ENCODE measurements around the gene HTRA1.
A peak's percentile ranks its signal among the peaks of the same experiment; 100 is the strongest.

Gene HTRA1

GRCh38 chr10:122497241-122497640, 35.9 kb downstream of the HTRA1 start:
- DNase-seq = no peak

DNA sequence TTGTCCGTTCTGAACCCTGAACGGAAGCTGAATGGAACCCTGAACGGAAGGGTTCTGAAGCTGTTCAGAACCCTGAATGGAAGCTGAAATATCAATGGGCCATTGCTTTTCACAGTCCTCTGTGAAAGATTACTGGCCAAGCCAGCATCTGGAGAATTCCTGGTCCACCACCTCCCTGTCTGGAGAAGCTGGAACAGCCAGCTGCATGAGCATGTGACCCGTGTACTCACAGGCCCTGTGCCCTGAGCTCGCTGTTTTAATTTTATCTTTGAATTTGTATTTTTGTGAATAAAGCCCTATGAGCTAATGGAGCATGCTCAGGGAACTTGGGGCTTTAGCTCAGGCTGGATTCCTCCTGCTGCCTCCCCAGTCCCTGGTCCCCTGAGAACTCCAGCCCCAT, 37.2 kb downstream of the HTRA1 start:
- no peak for DNase-seq

- no peak for DNase-seq
These were observed 37.7 kb downstream of the HTRA1 start for GRCh38 chr10:122499012-122499411.

- DNase-seq = no peak
These were observed 38.2 kb downstream of the HTRA1 start for GRCh38 chr10:122499491-122499941.

GRCh38 chr10:122500194-122500593, 38.8 kb downstream of the HTRA1 start:
- no peak for DNase-seq

DNA sequence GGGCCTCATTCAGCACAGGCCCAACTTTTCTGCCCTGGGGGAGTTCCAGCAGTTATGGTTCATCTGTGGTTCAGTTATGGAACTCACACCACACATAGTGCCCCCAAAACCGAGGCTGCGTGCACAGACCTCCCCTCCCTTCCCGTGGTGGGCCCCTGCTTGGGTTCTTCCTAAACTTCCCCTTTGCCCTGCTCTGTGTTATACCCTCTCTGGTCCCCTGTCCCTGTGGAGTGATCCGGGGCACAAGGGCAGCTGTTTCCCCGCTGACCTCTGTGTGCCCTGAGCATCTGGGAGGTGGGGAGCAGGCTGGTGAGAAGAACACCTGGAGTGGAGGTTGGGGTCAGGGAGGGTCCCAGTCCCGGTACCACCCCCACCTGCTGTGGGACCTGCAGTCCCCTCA, 39.4 kb downstream of the HTRA1 start:
- DNase-seq = no peak

DNA sequence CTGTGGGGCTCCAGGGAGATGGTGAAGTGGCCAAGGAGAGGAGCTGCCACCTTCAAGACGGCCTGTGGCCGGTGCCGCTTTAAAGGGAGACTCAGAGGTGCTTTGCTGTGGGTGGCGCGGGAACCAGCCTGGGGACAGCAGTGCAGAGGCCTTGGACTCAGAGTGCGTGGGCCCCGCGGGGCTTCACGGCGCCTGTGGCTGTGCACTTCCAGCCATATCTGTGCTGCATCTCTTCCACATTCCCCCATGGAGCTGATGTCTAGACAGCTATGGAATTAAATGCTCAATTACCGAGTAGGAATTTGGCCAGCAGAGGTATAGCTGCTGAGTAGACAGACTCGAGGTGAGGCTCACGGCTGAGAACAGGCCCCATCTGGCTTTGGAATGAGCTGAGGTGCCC, 41.7 kb downstream of the HTRA1 start:
- no peak for DNase-seq

DNA sequence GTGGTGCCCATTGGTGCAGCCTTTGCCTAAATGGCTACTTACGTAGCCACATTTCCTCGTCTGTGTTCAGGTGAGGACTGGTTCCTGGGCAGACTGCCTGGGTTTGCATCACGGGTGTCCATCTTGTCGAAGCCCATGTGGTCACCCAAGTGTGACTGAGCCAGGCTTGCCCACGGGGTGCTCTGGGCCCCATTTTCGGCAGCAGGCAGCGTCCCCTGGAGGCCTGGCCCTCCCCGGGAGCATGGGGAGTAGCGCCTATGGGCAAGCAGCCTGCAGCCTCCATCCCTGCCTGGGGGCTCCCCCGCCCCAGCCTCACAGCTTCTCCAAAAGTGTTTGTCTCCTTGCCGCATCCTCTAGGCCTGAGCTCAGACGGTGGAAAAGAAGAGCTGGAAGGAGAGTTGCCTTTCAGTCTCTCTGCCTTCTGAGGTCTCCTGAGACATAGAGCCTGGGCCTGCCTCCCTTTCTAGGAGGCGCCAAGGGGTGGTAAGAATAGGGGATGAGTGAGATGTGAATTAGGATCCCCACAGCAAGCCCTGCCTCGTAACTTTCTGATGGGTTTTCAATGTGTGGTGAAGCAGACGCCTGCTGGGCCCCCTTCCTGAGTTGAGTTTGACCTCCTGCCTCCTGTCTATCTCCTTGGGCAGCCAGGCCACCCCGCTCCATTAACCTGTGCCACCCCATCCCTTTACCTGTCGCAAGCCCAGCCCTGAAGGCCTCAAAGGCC, 42.7 kb downstream of the HTRA1 start:
- DNase-seq = no peak

DNA sequence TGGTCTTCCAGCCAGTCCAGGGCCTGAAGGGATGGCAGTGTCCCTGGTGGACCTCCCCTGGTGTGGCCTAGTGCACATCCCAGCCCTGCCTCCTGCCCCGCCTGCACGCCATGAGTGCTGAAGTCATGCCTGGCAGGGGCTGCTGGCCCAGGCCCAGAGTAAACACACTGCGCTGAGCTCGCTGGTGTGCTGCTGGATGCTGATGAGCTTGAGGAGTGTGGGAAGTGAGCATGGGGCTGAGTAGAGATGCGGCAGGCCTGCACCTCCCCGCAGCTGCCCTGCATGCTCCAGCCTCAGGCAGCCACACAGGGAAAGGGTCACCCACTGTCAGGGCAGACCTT, 43.2 kb downstream of the HTRA1 start:
- no peak for DNase-seq

DNA sequence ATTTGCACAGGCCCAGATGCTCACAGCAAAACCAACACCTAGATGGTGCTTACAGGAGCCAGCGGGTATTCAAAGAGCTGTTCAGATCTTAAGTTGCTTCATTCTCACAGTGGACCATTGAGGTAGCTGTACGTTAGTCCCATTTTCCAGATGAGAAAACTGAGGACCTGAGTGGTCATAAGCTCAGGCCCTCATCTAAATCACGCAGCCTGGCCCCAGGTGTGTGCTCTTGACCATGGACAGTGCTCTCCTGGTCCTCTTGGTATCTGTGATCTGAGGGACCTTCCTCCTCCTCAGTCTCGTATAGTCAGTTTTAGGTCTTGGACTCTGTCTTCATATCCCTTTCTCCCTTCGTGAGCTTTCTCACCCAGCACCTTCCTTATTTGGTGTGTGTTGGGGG, 43.7 kb downstream of the HTRA1 start:
- DNase-seq = no peak

- no peak for DNase-seq
These were observed 44.7 kb downstream of the HTRA1 start for GRCh38 chr10:122505885-122506645.

DNA sequence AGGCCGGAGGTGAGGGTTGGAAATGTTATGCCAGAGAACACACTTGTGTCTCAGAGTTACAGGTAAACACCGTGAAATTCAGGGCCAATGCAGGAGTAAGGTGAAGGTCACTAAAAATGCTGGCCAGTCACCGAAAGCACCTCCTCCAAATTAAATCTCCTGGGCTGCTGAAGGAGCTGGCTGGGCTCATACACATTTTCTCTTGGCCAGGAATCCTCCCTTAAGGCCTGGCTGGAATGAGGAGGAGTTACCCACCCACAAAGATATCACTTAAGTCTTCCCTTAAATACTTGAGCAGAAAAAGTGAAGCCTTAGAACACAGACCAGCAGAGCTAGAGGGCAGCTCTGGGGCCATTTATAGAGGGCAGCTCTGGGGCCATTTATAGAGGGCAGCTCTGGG, 46.3 kb downstream of the HTRA1 start:
- no peak for DNase-seq

GRCh38 chr10:122508021-122508420, 46.7 kb downstream of the HTRA1 start:
- DNase-seq = no peak

DNA sequence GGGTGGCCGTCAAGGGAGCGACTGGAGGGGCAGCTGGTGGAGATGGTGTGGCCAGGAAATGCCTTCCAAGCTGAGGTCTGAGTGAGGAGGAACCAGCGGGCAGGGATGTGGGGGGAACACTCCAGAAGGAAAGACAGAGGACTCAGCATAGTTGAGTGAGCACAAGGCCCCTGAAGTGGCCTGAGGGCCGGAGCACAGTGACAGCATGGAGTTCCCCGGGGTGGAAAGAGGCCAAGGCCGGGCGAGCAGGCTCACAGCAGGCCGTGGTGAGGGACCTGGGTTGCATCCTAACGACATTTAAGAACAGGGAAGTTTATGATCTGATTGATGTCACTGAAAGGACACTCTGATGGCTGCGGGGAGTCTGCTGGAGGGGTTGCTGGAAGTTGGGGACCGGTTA, 48.0 kb downstream of the HTRA1 start:
- DNase-seq = no peak

DNA sequence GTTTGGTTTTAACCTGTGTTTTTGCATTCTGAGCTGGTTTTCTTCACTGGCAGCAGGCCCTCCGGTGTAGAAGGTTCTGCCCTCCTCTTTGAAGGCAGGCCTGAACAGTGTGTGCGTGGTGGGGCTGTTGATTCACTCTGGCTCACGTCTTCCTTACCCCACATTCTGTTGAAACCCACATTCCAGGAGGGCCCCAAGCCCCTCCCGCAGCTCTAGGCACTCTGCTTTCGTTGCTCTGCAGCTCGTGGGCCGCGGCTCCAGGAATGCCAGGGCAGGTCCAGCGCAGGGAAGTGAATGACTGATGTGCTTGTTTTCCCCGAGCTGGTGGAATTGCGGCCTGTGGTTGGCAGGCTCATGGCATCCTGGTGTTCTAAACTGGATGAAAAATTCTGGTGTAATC, 49.0 kb downstream of the HTRA1 start:
- no peak for DNase-seq

DNA sequence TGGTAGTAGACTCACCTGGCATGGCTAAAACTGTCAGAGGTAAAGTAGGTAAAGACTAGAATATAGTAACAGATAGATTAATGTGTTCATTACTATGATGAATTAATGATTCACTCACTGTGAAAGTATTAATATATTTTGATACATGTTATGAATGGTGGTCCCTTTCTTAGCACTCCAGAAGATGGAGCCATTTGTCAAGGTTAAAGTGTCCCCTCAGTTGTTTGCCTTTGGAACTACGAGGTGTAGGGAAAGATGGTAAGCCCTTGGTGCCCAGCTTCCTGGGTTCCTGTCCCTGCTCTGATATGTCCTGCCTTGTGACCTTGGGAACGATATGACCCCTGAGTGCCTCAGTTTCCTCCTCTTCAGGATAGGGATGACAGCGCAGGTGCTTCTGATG, 49.4 kb downstream of the HTRA1 start:
- DNase-seq = no peak

- DNase-seq = no peak
These were observed 51.7 kb downstream of the HTRA1 start for GRCh38 chr10:122513053-122513452.

- no peak for DNase-seq
These were observed 52.9 kb downstream of the HTRA1 start for GRCh38 chr10:122514045-122514840.

GRCh38 chr10:122515022-122515424, 53.7 kb downstream of the HTRA1 start:
- no peak for DNase-seq

GRCh38 chr10:122515588-122516231, 54.4 kb downstream of the HTRA1 start:
- DNase-seq = peak; percentile 50

- DNase-seq = no peak
These were observed 55.4 kb downstream of the HTRA1 start for GRCh38 chr10:122516734-122517133.

GRCh38 chr10:122519144-122519543, 57.8 kb downstream of the HTRA1 start:
- no peak for DNase-seq

GRCh38 chr10:122519873-122520272, 58.5 kb downstream of the HTRA1 start:
- DNase-seq = no peak
